Spleen (tissue), 11 donors: ENCODE results near the gene FAM184A. TPM values are rescaled to one million over a fixed set of nuclear protein-coding genes. Genes with fewer than 3 reads are reported as not detected.

Experiments
- DNase-seq: peaks from one replicate; pipeline ENCODE4 v3.0.0-alpha.2; 2020
- H3K27ac ChIP-seq, 8 donors: fragments of 200-600 bp; sonication (generic) in 7 of 8; 1 replicate in 4 of 8; 2 replicates in 4 of 8; pipeline versions ENCODE4 v1.5.0 to v1.8.0; 2016 to 2021; ENCODE audit warnings: inconsistent platforms in 4 of 8, mild to moderate bottlenecking in 4 of 8, moderate library complexity in 1 of 8
- H3K27me3 ChIP-seq, 7 donors: fragments of 200-600 bp; sonication (generic) in 6 of 7; replicated peaks in 1 of 7; 1 replicate in 4 of 7; 2 replicates in 3 of 7; pipeline versions ENCODE4 v1.5.0 to v1.8.0; 2016 to 2021; ENCODE audit warnings: inconsistent platforms in 3 of 7, mild to moderate bottlenecking in 1 of 7
- H3K36me3 ChIP-seq, 6 donors: fragments of 200-600 bp; sonication (generic) in 5 of 6; 1 replicate in 4 of 6; 2 replicates in 2 of 6; pipeline versions ENCODE4 v1.5.0 to v1.8.0; 2016 to 2021; ENCODE audit warnings: inconsistent platforms in 2 of 6
- H3K4me1 ChIP-seq, 6 donors: fragments of 200-600 bp; sonication (generic) in 5 of 6; 1 replicate in 3 of 6; 2 replicates in 3 of 6; pipeline versions ENCODE4 v1.5.0 to v1.8.0; 2016 to 2021; ENCODE audit warnings: inconsistent platforms in 3 of 6
- H3K4me3 ChIP-seq, 8 donors: fragments of 200-600 bp; sonication (generic) in 7 of 8; 1 replicate in 4 of 8; 2 replicates in 4 of 8; pipeline versions ENCODE4 v1.5.0 to v1.8.0; 2016 to 2021; ENCODE audit warnings: inconsistent platforms in 4 of 8, mild to moderate bottlenecking in 4 of 8, moderate library complexity in 2 of 8
- H3K9me3 ChIP-seq, 8 donors: fragments of 200-600 bp; sonication (generic) in 7 of 8; 1 replicate in 4 of 8; 2 replicates in 4 of 8; pipeline versions ENCODE4 v1.5.0 to v1.8.0; 2016 to 2021; ENCODE audit warnings: inconsistent platforms in 4 of 8
- CTCF ChIP-seq, 11 experiments: fragments of 200-600 bp in 7 of 11; fragments of 450-650 bp in 4 of 11; sonication (generic) in 4 of 11; IDR thresholded peaks in 8 of 11; conservative IDR thresholded peaks in 3 of 11; 1 replicate in 7 of 11; 2 replicates in 4 of 11; pipeline versions ENCODE4 v1.4.0 to v1.8.0; 2016 to 2021; ENCODE audit warnings: antibody characterized with exemption in 11 of 11, inconsistent platforms in 4 of 11, mild to moderate bottlenecking in 1 of 11
- POLR2A ChIP-seq, 3 donors: fragments of 450-650 bp; IDR thresholded peaks; one replicate each; pipeline ENCODE4 v1.5.1; 2017; ENCODE audit warnings: antibody characterized with exemption in 3 of 3, mild to moderate bottlenecking in 1 of 3
- POLR2AphosphoS5 ChIP-seq, 3 donors: sonication (generic); formaldehyde crosslinking; IDR thresholded peaks; one replicate each; pipeline ENCODE4 v1.5.1; 2017; ENCODE audit warnings: antibody characterized with exemption in 3 of 3
- WGBS, 5 donors: extraction: QIAGEN DNeasy Blood & Tissue Kit in 3 of 5; methylation state at CpG; one replicate each; pipeline versions ENCODE4 v1.1.5 to v1.1.7; 2013 to 2018; 5-methylcytosine and 5-hydroxymethylcytosine counted together
- intact Hi-C: fragments of 100-400 bp; cut with DNase I; formaldehyde crosslinking; loops from one replicate; pipeline ENCODE4 v1.15.0; 2023; ENCODE audit warnings: low total_unique reads
- polyA plus RNA-seq, 3 donors: library from polyadenylated mRNA; stranded (reverse); fragments of 200-250 nt; gene quantifications; one replicate each; pipeline ENCODE4 v1.2.1, GENCODE V29; 2013
- total RNA-seq, 7 donors: library from RNA; depleted of rRNA in 3 of 7; stranded (reverse); fragments of >200 nt in 3 of 7; fragmentation: NEBNext Ultra II Directional in 4 of 7; extraction: Animal tissue kit (Norgen Biotek cat#: 25700) in 4 of 7; gene quantifications; one replicate each; pipeline versions ENCODE4 v1.1.0 to v1.2.1, GENCODE V29; 2016 to 2021
- donor health status: healthy with polysubstance abuse.
- donor health status: DM: no; HTN: no; CAD: no; lungs with moderate emphysema.
- donor health status: DM: no; HTN: no; CAD: no.
- donor health status: Bipolar disorder and iron deficiency.
- donor health status: healthy.
- donor health status: DM: no; HTN: no; CAD: no.
- donor health status: DM: yes; HTN: yes; CAD: no.

FAM184A gene
- total and polyA plus RNA-seq, 10 donors, result 0.66 to 2.0 (median 1.2) TPM

GRCh38 chr6:118918329-118918725, 160.1 kb downstream of the FAM184A start:
- H3K27ac ChIP-seq, result no peak overlapping the region

GRCh38 chr6:118917546-118918328, 160.7 kb downstream of the FAM184A start:
- 89 to 97% (median 93%) methylated on average over 5 of the region's 5 CpGs for WGBS, 5 donors
- Histone ChIP-seq H3K27ac (no peak overlapping the region), H3K4me1 (no peaks in the 10 kb centered on the region), H3K36me3 (peaks cover 0 to 97% (median 68%) of the 10 kb centered on the region in 6 donors), H3K9me3 (no peaks in the 10 kb centered on the region), H3K27me3 (no peaks in the 10 kb centered on the region), H3K4me3 (no peak overlapping the region)
- intact Hi-C loops, result no loop called here
- TF ChIP-seq CTCF (IDR thresholded peaks at IDR 0.05 in 8 of 11, conservative IDR thresholded peaks at IDR 0.05 in 3 of 11) (no peak), POLR2A (IDR thresholded peaks at IDR 0.05) (no peak), POLR2AphosphoS5 (IDR thresholded peaks at IDR 0.05) (no peak)
- no peak for DNase-seq

More at GRCh38 chr6:118918329-118918725, 160.1 kb downstream of the FAM184A start:
- no peak for TF ChIP-seq POLR2A (IDR thresholded peaks at IDR 0.05)
- TF ChIP-seq CTCF (IDR thresholded peaks at IDR 0.05 in 8 of 11, conservative IDR thresholded peaks at IDR 0.05 in 3 of 11), result no peak
- TF ChIP-seq POLR2AphosphoS5 (IDR thresholded peaks at IDR 0.05), result no peak
- no peak for DNase-seq
- Histone ChIP-seq H3K27me3 (no peaks in the 10 kb centered on the region), H3K36me3 (peaks cover under 1 to 97% (median 68%) of the 10 kb centered on the region in 6 donors), H3K4me1 (no peaks in the 10 kb centered on the region), H3K9me3 (no peaks in the 10 kb centered on the region), H3K4me3 (no peak overlapping the region)
- WGBS, 5 donors, result 84 to 97% (median 94%) methylated on average over 2 of the region's 2 CpGs
- intact Hi-C loops, result no loop called here

GRCh38 chr6:118914598-118914997, 163.9 kb downstream of the FAM184A start:
- Histone ChIP-seq H3K27ac (no peak overlapping the region), H3K36me3 (peaks cover 0 to 97% (median 67%) of the 10 kb centered on the region in 6 donors), H3K4me1 (no peaks in the 10 kb centered on the region), H3K4me3 (no peak overlapping the region), H3K9me3 (no peaks in the 10 kb centered on the region), H3K27me3 (no peaks in the 10 kb centered on the region)
- intact Hi-C loops, result no loop called here
- no peak for DNase-seq
- TF ChIP-seq CTCF (IDR thresholded peaks at IDR 0.05 in 8 of 11, conservative IDR thresholded peaks at IDR 0.05 in 3 of 11) (no peak), POLR2A (IDR thresholded peaks at IDR 0.05) (no peak), POLR2AphosphoS5 (IDR thresholded peaks at IDR 0.05) (no peak)

- intact Hi-C loops, result no loop called here
- no peak for DNase-seq
- Histone ChIP-seq H3K4me3 (no peak overlapping the region), H3K36me3 (peaks cover 0 to 100% (median 74%) of the 10 kb centered on the region in 6 donors), H3K4me1 (no peaks in the 10 kb centered on the region), H3K27me3 (no peaks in the 10 kb centered on the region), H3K27ac (no peak overlapping the region), H3K9me3 (no peaks in the 10 kb centered on the region)
- no peak for TF ChIP-seq CTCF (IDR thresholded peaks at IDR 0.05 in 8 of 11, conservative IDR thresholded peaks at IDR 0.05 in 3 of 11)
- no peak for TF ChIP-seq POLR2AphosphoS5 (IDR thresholded peaks at IDR 0.05)
- no peak for TF ChIP-seq POLR2A (IDR thresholded peaks at IDR 0.05)
- 85 to 97% (median 91%) methylated on average over 2 of the region's 2 CpGs for WGBS, 5 donors
These were observed 165.3 kb downstream of the FAM184A start for GRCh38 chr6:118913161-118913560.
